ENCODE measurements around the gene VSIG1.

DNA sequence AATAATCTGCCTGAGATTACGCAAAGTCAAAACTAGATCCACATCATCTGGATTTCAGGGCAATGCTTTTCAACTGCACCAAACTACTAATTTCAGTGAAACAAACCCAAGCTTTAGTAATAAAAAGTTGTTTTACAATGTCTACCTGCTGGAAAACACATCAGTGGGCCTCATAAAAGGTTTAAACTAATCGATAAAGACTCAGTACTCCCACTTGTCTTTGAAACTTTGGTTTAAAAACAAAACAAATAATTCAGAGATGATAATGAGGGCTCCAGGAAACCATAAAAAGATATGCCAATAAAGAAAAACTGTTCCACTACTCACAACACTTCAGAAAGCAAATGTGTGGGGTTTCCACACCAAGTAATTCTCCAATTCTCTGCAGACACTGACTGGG lies 36.2 kb downstream of the VSIG1 start:
- no peak for TF ChIP-seq TAF1 (conservative IDR thresholded peaks at IDR 0.05)
- TF ChIP-seq CTCF (IDR thresholded peaks at IDR 0.05; ENCODE audit: low read depth, low read length, missing input control): no peak
- no peak for TF ChIP-seq REST (IDR thresholded peaks at IDR 0.05)

All from liver (tissue), 3 donors.